IMR-90 (cell line): ENCODE results near the gene CCSER1. TPM values are rescaled to one million over a fixed set of nuclear protein-coding genes. Genes with fewer than 3 reads are reported as not detected.

Experiments used
- ATAC-seq: fragments of 200-7000 bp; cut with Tn5 transposase; 2 replicates; pipeline ENCODE4 v1.9.1; 2020; ENCODE audit warnings: low read depth, mild to moderate bottlenecking, moderate library complexity
- BruUV-seq: library from RNA; stranded (reverse); fragments of 400-500 nt; replicated peaks from 2 replicates; lab custom pipeline; 2021; lab: Mats Ljungman, UMichigan
- CTCF ChIA-PET: fragments of 300-600 bp; formaldehyde crosslinking; extraction: SDS; loops from one replicate; lab custom pipeline; 2021; ENCODE audit warnings: antibody characterized with exemption; lab: Yijun Ruan, JAX
- POLR2A ChIA-PET: fragments of 300-600 bp; sonication (Branson Sonifier 250); formaldehyde crosslinking; loops from one replicate; lab custom pipeline; 2022; ENCODE audit warnings: antibody characterized with exemption; ENCODE audit not compliant: unreplicated experiment; lab: Charles Lee
- DNase-seq: peaks from one replicate; pipeline ENCODE4 v3.0.0; 2013
- H2AFZ ChIP-seq: replicated peaks from 2 replicates; pipeline ENCODE3; 2013; ENCODE audit warnings: low read length, mild to moderate bottlenecking; ENCODE audit not compliant: poor library complexity
- H2AK5ac ChIP-seq: 2 replicates; pipeline ENCODE4 v1.6.1; 2013; ENCODE audit warnings: low read depth, low read length, inconsistent platforms
- H2AK9ac ChIP-seq: replicated peaks from 2 replicates; pipeline ENCODE3; 2013; ENCODE audit warnings: mild to moderate bottlenecking, low read depth, low read length, moderate library complexity; ENCODE audit not compliant: poor library complexity
- H2BK120ac ChIP-seq: 2 replicates; pipeline ENCODE4 v1.6.1; 2013; ENCODE audit warnings: low read depth, low read length, inconsistent platforms
- H2BK15ac ChIP-seq: 3 replicates; pipeline ENCODE4 v1.6.1; 2013; ENCODE audit warnings: low read depth, low read length, inconsistent platforms
- H2BK20ac ChIP-seq: 2 replicates; pipeline ENCODE4 v1.6.1; 2013; ENCODE audit warnings: low read depth, mild to moderate bottlenecking, inconsistent platforms, low read length, moderate library complexity
- H2BK5ac ChIP-seq: 2 replicates; pipeline ENCODE4 v1.6.1; 2013; ENCODE audit warnings: mild to moderate bottlenecking, low read depth, low read length, inconsistent platforms; ENCODE audit not compliant: poor library complexity, severe bottlenecking
- H3K14ac ChIP-seq: replicated peaks from 2 replicates; pipeline ENCODE4 v1.6.1; 2013; ENCODE audit warnings: low read depth, low read length, inconsistent platforms
- H3K18ac ChIP-seq: 2 replicates; pipeline ENCODE4 v1.6.1; 2013; ENCODE audit warnings: low read depth, low read length, control low read depth
- H3K23ac ChIP-seq: 2 replicates; pipeline ENCODE4 v1.6.1; 2013; ENCODE audit warnings: low read depth, low read length, inconsistent platforms
- H3K27ac ChIP-seq: 2 replicates; pipeline ENCODE4 v1.5.1; 2013; ENCODE audit warnings: mild to moderate bottlenecking, control low read depth, low read length; ENCODE audit not compliant: insufficient read depth
- H3K27me3 ChIP-seq: 2 replicates; pipeline ENCODE4 v1.6.1; 2013; ENCODE audit warnings: low read length; ENCODE audit not compliant: control insufficient read depth, insufficient read depth
- H3K36me3 ChIP-seq: 2 replicates; pipeline ENCODE4 v1.6.1; 2013; ENCODE audit warnings: low read length, mixed read lengths; ENCODE audit not compliant: control insufficient read depth, insufficient read depth
- H3K4ac ChIP-seq: 2 replicates; pipeline ENCODE4 v1.6.1; 2013; ENCODE audit warnings: low read depth, low read length, inconsistent platforms
- H3K4me1 ChIP-seq: 2 replicates; pipeline ENCODE4 v1.6.1; 2013; ENCODE audit warnings: low read length, mixed read lengths; ENCODE audit not compliant: control insufficient read depth, insufficient read depth
- H3K4me2 ChIP-seq: 2 replicates; pipeline ENCODE4 v1.6.1; 2013; ENCODE audit warnings: low read depth, mild to moderate bottlenecking, control low read depth, low read length, moderate library complexity
- H3K4me3 ChIP-seq: 2 replicates; pipeline ENCODE4 v1.5.1; 2013; ENCODE audit warnings: low read depth, mild to moderate bottlenecking, control low read depth, low read length, moderate library complexity; ENCODE audit not compliant: insufficient read depth
- H3K56ac ChIP-seq: 2 replicates; pipeline ENCODE4 v1.6.1; 2013; ENCODE audit warnings: low read length, inconsistent platforms; ENCODE audit not compliant: insufficient read depth; ENCODE audit errors: extremely low read depth
- H3K79me1 ChIP-seq, 2 experiments: 2 replicates each; pipeline ENCODE4 v1.6.1; 2013; ENCODE audit warnings: low read length in 2 of 2, inconsistent platforms in 1 of 2, low read depth in 1 of 2
- H3K9ac ChIP-seq: 2 replicates; pipeline ENCODE4 v1.6.1; 2013; ENCODE audit warnings: low read depth, low read length, control low read depth
- H3K9me1 ChIP-seq: 2 replicates; pipeline ENCODE4 v1.6.1; 2013; ENCODE audit warnings: low read length, inconsistent platforms; ENCODE audit not compliant: insufficient read depth
- H3K9me3 ChIP-seq: 2 replicates; pipeline ENCODE4 v1.6.1; 2013; ENCODE audit warnings: low read length; ENCODE audit not compliant: control insufficient read depth, insufficient read depth
- H4K20me1 ChIP-seq: 2 replicates; pipeline ENCODE4 v1.6.1; 2013; ENCODE audit warnings: low read length, inconsistent platforms; ENCODE audit not compliant: insufficient read depth
- H4K5ac ChIP-seq: 2 replicates; pipeline ENCODE4 v1.6.1; 2013; ENCODE audit warnings: mild to moderate bottlenecking, low read depth, low read length, control low read depth
- H4K8ac ChIP-seq, 2 experiments: 2 replicates each; pipeline ENCODE4 v1.6.1; 2013; ENCODE audit warnings: low read depth in 2 of 2, low read length in 2 of 2, control low read depth in 1 of 2, inconsistent platforms in 1 of 2
- H4K91ac ChIP-seq: 2 replicates; pipeline ENCODE4 v1.6.1; 2013; ENCODE audit warnings: low read depth, low read length, inconsistent platforms; ENCODE audit not compliant: insufficient read depth
- BHLHE40 ChIP-seq: fragments of 150-350 bp; IDR thresholded peaks from 2 replicates; pipeline ENCODE4 v1.6.1; 2016; ENCODE audit warnings: mild to moderate bottlenecking, low read depth, low read length
- CEBPB ChIP-seq: IDR thresholded peaks from 2 replicates; pipeline ENCODE4 v1.6.1; 2012; ENCODE audit warnings: low read depth, low read length, improper control_type of control experiment
- CHD1 ChIP-seq: IDR thresholded peaks from 2 replicates; pipeline ENCODE4 v1.6.1; 2012; ENCODE audit warnings: low read depth, low read length, improper control_type of control experiment
- MAFK ChIP-seq: IDR thresholded peaks from 2 replicates; pipeline ENCODE4 v1.6.1; 2012; ENCODE audit warnings: low read depth, low read length, improper control_type of control experiment
- MAZ ChIP-seq: IDR thresholded peaks from 2 replicates; pipeline ENCODE4 v1.6.1; 2012; ENCODE audit warnings: low read depth, mild to moderate bottlenecking, low read length, improper control_type of control experiment, moderate library complexity, borderline replicate concordance
- MXI1 ChIP-seq: IDR thresholded peaks from 2 replicates; pipeline ENCODE4 v1.6.1; 2012; ENCODE audit warnings: low read depth, mild to moderate bottlenecking, low read length, moderate library complexity, borderline replicate concordance
- NFE2L2 ChIP-seq: fragments of 150-350 bp; IDR thresholded peaks from 2 replicates; pipeline ENCODE4 v1.6.1; 2016; ENCODE audit warnings: low read depth, mild to moderate bottlenecking, low read length
- POLR2A ChIP-seq: IDR thresholded peaks from 2 replicates; pipeline ENCODE4 v1.6.1; 2012; ENCODE audit warnings: mild to moderate bottlenecking, low read depth, low read length
- RAD21 ChIP-seq: IDR thresholded peaks from 2 replicates; pipeline ENCODE4 v1.6.1; 2012; ENCODE audit warnings: low read length, improper control_type of control experiment
- RCOR1 ChIP-seq: IDR thresholded peaks from 2 replicates; pipeline ENCODE4 v1.6.1; 2012; ENCODE audit warnings: mild to moderate bottlenecking, low read length, improper control_type of control experiment; ENCODE audit not compliant: insufficient replicate concordance
- SMC3 ChIP-seq: fragments of 150-350 bp; IDR thresholded peaks from 2 replicates; pipeline ENCODE4 v1.6.1; 2016; ENCODE audit warnings: low read depth, mild to moderate bottlenecking, antibody characterized with exemption, low read length, moderate library complexity
- WGBS, 2 experiments: methylation state at CpG; one replicate each; pipeline versions ENCODE4 v1.1.5 to v1.1.7; 2013; ENCODE audit warnings: missing lambda C conversion rate in 2 of 2; ENCODE audit not compliant: insufficient read length in 1 of 2; ENCODE audit errors: extremely low coverage in 2 of 2; 5-methylcytosine and 5-hydroxymethylcytosine counted together
- dilution Hi-C: fragments of 300-500 bp; cut with HindIII; formaldehyde crosslinking; loops from one replicate; pipeline ENCODE4 v1.14.3; 2018; ENCODE audit warnings: low sequenced_read_pairs; ENCODE audit not compliant: unreplicated experiment
- in situ Hi-C: fragments of 300-500 bp; cut with MboI; formaldehyde crosslinking; loops from 3 replicates; pipeline ENCODE4 v1.14.3; 2019; ENCODE audit warnings: low sequenced_read_pairs, inconsistent platforms, mixed read lengths
- intact Hi-C: fragments of 100-400 bp; cut with micrococcal nuclease; formaldehyde crosslinking; loops from 2 replicates; pipeline ENCODE4 v1.10.0; 2022
- polyA plus RNA-seq, 3 experiments: library from polyadenylated mRNA; depleted of rRNA; stranded (reverse); fragments of >200 nt; gene quantifications; 2 replicates each; pipeline ENCODE4 v1.2.3, GENCODE V29; 2012; ENCODE audit warnings: low replicate concordance in 1 of 3
- total RNA-seq: library from RNA; depleted of rRNA; stranded (reverse); fragments of >200 nt; gene quantifications from 2 replicates; pipeline ENCODE4 v1.2.3, GENCODE V29; 2012
- TF ChIP-seq, protein P1 (sequence below): fragments of 150-350 bp; IDR thresholded peaks from 2 replicates; pipeline ENCODE4 v1.6.1; 2017; ENCODE audit warnings: mild to moderate bottlenecking, antibody characterized with exemption, low read length, low read depth
- TF ChIP-seq, protein P2 (sequence below): fragments of 150-350 bp; IDR thresholded peaks from 2 replicates; pipeline ENCODE4 v1.6.1; 2016; ENCODE audit warnings: low read depth, mild to moderate bottlenecking, low read length, moderate library complexity, borderline replicate concordance

CCSER1 gene
- total and polyA plus RNA-seq, 2 of the 4 experiments (the other 2 are of a cell fraction), result not detected

DNA sequence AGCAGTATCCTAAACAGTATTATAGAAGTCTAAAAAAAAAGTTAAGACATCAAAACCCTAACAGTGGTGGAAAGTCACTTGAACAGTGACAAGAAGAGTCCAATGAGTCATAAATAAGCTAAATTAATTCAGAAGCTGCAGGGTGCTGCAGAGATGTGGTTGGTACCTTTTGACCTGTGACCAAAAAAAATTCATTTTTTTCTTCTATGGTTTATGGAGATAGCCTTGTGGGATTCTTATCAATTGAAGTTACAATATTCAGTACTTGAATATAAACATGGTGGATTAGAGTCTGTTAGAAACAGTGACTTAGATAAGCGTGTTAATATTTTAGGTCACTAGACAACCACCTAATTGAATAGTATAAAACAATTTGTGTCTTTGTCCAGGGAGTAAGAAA, 35.4 kb downstream of the CCSER1 start:
- H3K14ac ChIP-seq, result no peak overlapping the region
- dilution Hi-C loops (no loop called here), in situ Hi-C loops (no loop called here), intact Hi-C loops (no loop called here)
- no peak for DNase-seq
- no peak overlapping the region for H3K4me2 ChIP-seq
- H4K8ac ChIP-seq, result no peak overlapping the region
- no peak overlapping the region for H2BK5ac ChIP-seq
- no peaks in the 10 kb centered on the region for H3K9me1 ChIP-seq
- no TSS peak for BruUV-seq
- no peaks in the 10 kb centered on the region for H4K20me1 ChIP-seq
- H3K79me1 ChIP-seq, result no peaks in the 10 kb centered on the region
- TF ChIP-seq POLR2A (no peak), MAFK (no peak), RAD21 (no peak), BHLHE40 (no peak), NFE2L2 (no peak), MAZ (no peak), CHD1 (no peak), MXI1 (no peak), SMC3 (no peak), RCOR1 (no peak), CEBPB (no peak)
- TF ChIP-seq, protein P1, sequence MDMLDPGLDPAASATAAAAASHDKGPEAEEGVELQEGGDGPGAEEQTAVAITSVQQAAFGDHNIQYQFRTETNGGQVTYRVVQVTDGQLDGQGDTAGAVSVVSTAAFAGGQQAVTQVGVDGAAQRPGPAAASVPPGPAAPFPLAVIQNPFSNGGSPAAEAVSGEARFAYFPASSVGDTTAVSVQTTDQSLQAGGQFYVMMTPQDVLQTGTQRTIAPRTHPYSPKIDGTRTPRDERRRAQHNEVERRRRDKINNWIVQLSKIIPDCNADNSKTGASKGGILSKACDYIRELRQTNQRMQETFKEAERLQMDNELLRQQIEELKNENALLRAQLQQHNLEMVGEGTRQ, result no peak
- TF ChIP-seq, protein P2, sequence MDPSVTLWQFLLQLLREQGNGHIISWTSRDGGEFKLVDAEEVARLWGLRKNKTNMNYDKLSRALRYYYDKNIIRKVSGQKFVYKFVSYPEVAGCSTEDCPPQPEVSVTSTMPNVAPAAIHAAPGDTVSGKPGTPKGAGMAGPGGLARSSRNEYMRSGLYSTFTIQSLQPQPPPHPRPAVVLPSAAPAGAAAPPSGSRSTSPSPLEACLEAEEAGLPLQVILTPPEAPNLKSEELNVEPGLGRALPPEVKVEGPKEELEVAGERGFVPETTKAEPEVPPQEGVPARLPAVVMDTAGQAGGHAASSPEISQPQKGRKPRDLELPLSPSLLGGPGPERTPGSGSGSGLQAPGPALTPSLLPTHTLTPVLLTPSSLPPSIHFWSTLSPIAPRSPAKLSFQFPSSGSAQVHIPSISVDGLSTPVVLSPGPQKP, result no peak
- no peak overlapping the region for H2AK5ac ChIP-seq
- no peak for ATAC-seq
- no peaks in the 10 kb centered on the region for H3K36me3 ChIP-seq
- no CpG with 5 or more reads among the region's 1 CpG for WGBS, 2 experiments
- 0 out of 2 replicates have a peak, but pooled peaks cover 1% of the 10 kb centered on the region for H3K9me3 ChIP-seq
- CTCF ChIA-PET, result no interaction called here
- H2BK20ac ChIP-seq, result no peak overlapping the region
- POLR2A ChIA-PET, result no interaction called here
- no peak overlapping the region for H3K56ac ChIP-seq
- H3K4me3 ChIP-seq, result no peak overlapping the region
- no peak overlapping the region for H3K9ac ChIP-seq
- H4K5ac ChIP-seq, result no peak overlapping the region
- no peak overlapping the region for H4K91ac ChIP-seq
- no peak overlapping the region for H2BK120ac ChIP-seq
- no peak overlapping the region for H3K23ac ChIP-seq
- H2AK9ac ChIP-seq, result no peak overlapping the region
- H3K27ac ChIP-seq, result no peak overlapping the region
- no peak overlapping the region for H3K18ac ChIP-seq
- H2AFZ ChIP-seq, result no peak overlapping the region
- H3K27me3 ChIP-seq, result no peaks in the 10 kb centered on the region
- no peaks in the 10 kb centered on the region for H3K4me1 ChIP-seq
- H3K4ac ChIP-seq, result no peak overlapping the region
- no peak overlapping the region for H2BK15ac ChIP-seq
